ENCODE results near the gene GRPEL2.
A peak's percentile ranks its signal among the peaks of the same experiment; 100 is the strongest.
"Not testable (repeated sequence)": the region's sequence is repeated elsewhere in the genome, so short reads cannot be mapped to it uniquely, and the experiment has no call there.

The GRPEL2 gene

GRCh38 chr5:149379177-149379761 lies 34.0 kb downstream of the GRPEL2 start, which contains the start of gene IL17B:
Gene IL17B (minus strand): TSS chr5:149379292. CDS start chr5:149379225, 67 bp downstream.
- DNase-seq = no peak

- DNase-seq = no peak
These were observed 34.6 kb downstream of the GRPEL2 start for GRCh38 chr5:149379818-149380374.

GRCh38 chr5:149380466-149381121 lies 35.3 kb downstream of the GRPEL2 start:
- DNase-seq = no peak

GRCh38 chr5:149381261-149381985 lies 36.1 kb downstream of the GRPEL2 start:
- DNase-seq = no peak

- DNase-seq = peak; percentile 69
These were observed 36.7 kb downstream of the GRPEL2 start for GRCh38 chr5:149381986-149382338.

- no peak for DNase-seq
These were observed 37.4 kb downstream of the GRPEL2 start for GRCh38 chr5:149382517-149383220.

- DNase-seq = no peak
These were observed 38.1 kb downstream of the GRPEL2 start for GRCh38 chr5:149383399-149383798.

- no peak for DNase-seq
These were observed 40.9 kb downstream of the GRPEL2 start for GRCh38 chr5:149386166-149386565.

GRCh38 chr5:149387081-149387631 lies 41.9 kb downstream of the GRPEL2 start:
- DNase-seq = no peak

- DNase-seq = no peak
These were observed 42.7 kb downstream of the GRPEL2 start for GRCh38 chr5:149387982-149388381.

GRCh38 chr5:149388498-149389190 lies 43.3 kb downstream of the GRPEL2 start:
- no peak for DNase-seq

- DNase-seq = no peak
These were observed 44.5 kb downstream of the GRPEL2 start for GRCh38 chr5:149389552-149390495.

GRCh38 chr5:149391076-149391475 lies 45.8 kb downstream of the GRPEL2 start:
- DNase-seq = not testable (repeated sequence)

- no peak for DNase-seq
These were observed 46.2 kb downstream of the GRPEL2 start for GRCh38 chr5:149391524-149391923.

GRCh38 chr5:149392718-149393117 lies 47.4 kb downstream of the GRPEL2 start:
- no peak for DNase-seq

- not testable (repeated sequence) for DNase-seq
These were observed 49.7 kb downstream of the GRPEL2 start for GRCh38 chr5:149394996-149395395.

GRCh38 chr5:149397530-149397929 lies 52.2 kb downstream of the GRPEL2 start:
- no peak for DNase-seq

- DNase-seq = not testable (repeated sequence)
These were observed 53.5 kb downstream of the GRPEL2 start for GRCh38 chr5:149398747-149399266.

GRCh38 chr5:149399775-149400174 lies 54.5 kb downstream of the GRPEL2 start:
- no peak for DNase-seq

GRCh38 chr5:149400304-149400703 lies 55.0 kb downstream of the GRPEL2 start:
- no peak for DNase-seq

GRCh38 chr5:149401051-149401450 lies 55.8 kb downstream of the GRPEL2 start:
- DNase-seq = no peak
